ENCODE measurements around the gene TBXA2R. TPM values are rescaled to one million over a fixed set of nuclear protein-coding genes. Genes with fewer than 3 reads are reported as not detected.

TBXA2R gene
- total and polyA plus RNA-seq, 4 donors = 1.7 to 6.0 (median 5.4) TPM

DNA sequence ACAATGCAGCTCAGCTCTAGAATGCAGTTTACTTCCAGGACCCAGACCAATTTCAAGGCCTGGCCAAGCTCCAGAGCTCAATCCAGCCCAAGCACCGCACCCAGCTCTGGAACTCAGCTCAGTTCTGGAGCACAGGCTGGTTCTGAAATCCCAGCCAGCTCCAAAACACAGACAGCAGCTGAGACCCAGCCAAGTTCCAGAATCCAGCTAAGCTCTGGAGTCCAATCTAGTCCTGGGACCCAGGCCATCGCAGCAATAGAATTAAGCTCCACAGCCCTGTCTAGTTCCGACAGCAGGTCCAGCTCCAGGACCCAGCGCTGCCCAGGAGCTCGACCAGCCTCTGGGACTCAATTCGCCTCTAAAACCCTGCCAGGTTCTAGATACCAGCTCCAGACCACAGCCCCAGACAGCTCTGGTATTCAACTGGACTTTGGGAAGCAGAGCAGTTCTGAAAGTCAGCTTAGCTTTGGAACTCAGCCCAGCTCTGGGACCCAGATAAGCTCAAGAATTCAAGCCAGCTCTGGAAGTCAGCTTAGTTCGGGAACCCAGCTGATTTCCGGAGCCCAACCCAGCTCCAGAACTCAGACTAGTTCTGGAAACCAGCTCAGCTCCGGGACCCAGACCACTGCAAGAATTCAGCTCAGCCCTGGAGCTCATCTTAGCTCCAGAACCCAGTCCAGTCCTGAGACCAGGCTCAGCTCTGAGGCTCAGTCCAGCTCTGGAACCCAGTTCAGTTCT lies 14.6 kb downstream of the TBXA2R start:
- 55% methylated on average over 9 of the region's 9 CpGs for WGBS
- no peak for DNase-seq (ENCODE audit: low spot score)
- peak overlapping the region in 1 of 2 donors; percentile 12 for H3K27ac ChIP-seq (ENCODE audit: low read depth in 1 of 2, low read length in 2 of 2)

DNA sequence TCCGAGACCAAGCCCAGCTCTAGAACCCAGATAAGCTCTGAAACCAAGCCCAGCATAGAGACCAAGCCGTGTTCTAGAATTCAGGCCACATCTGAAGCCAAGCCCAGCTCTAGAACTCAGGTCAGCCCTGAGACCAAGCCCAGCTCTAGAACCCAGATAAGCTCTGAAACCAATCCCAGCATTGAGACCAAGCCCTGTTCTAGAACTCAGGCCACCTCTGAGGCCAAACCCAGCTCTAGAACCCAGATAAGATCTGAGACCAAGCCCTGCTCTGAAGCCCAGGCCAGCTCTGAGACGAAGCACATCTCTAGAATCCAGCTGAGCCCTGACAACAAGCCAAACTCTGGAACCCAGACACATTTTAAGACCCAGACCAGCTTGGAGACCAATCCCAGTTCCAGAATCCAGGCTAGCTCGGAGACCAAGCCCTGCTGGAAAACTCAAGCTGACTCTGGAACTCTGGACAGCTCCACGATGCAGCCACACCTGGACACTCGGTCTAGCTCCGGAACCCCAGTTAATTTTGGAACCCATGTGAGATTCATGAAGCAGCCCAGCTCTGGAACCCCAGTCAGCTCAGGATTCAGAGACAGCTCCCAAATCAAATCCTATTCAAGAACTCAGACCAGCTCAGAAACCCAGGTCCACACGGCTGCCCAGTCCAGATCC lies 15.6 kb downstream of the TBXA2R start:
- peaks cover 0 to 6% (median 3%) of the 10 kb centered on the region in 4 donors for H3K4me1 ChIP-seq (ENCODE audit: control insufficient read depth in 4 of 4, insufficient read depth in 4 of 4, low read length in 3 of 4)
- H3K4me3 ChIP-seq (ENCODE audit: low read depth in 1 of 3, low read length in 3 of 3) = no peak overlapping the region
- no peak for DNase-seq (ENCODE audit: low spot score)
- H3K36me3 ChIP-seq (ENCODE audit: control insufficient read depth in 4 of 4, insufficient read depth in 3 of 4, low read depth in 1 of 4, low read length in 3 of 4) = no peaks in the 10 kb centered on the region
- TF ChIP-seq, protein P1, sequence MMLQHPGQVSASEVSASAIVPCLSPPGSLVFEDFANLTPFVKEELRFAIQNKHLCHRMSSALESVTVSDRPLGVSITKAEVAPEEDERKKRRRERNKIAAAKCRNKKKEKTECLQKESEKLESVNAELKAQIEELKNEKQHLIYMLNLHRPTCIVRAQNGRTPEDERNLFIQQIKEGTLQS (IDR thresholded peaks at IDR 0.05) = no peak
- TF ChIP-seq, protein P2, sequence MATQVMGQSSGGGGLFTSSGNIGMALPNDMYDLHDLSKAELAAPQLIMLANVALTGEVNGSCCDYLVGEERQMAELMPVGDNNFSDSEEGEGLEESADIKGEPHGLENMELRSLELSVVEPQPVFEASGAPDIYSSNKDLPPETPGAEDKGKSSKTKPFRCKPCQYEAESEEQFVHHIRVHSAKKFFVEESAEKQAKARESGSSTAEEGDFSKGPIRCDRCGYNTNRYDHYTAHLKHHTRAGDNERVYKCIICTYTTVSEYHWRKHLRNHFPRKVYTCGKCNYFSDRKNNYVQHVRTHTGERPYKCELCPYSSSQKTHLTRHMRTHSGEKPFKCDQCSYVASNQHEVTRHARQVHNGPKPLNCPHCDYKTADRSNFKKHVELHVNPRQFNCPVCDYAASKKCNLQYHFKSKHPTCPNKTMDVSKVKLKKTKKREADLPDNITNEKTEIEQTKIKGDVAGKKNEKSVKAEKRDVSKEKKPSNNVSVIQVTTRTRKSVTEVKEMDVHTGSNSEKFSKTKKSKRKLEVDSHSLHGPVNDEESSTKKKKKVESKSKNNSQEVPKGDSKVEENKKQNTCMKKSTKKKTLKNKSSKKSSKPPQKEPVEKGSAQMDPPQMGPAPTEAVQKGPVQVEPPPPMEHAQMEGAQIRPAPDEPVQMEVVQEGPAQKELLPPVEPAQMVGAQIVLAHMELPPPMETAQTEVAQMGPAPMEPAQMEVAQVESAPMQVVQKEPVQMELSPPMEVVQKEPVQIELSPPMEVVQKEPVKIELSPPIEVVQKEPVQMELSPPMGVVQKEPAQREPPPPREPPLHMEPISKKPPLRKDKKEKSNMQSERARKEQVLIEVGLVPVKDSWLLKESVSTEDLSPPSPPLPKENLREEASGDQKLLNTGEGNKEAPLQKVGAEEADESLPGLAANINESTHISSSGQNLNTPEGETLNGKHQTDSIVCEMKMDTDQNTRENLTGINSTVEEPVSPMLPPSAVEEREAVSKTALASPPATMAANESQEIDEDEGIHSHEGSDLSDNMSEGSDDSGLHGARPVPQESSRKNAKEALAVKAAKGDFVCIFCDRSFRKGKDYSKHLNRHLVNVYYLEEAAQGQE (IDR thresholded peaks at IDR 0.05) = no peak
- TF ChIP-seq YY1 (IDR thresholded peaks at IDR 0.05) = no peak
- no peak for TF ChIP-seq JUND (IDR thresholded peaks at IDR 0.05)
- TF ChIP-seq FOXA2 (IDR thresholded peaks at IDR 0.05) = no peak
- no peak for TF ChIP-seq TAF1 (conservative IDR thresholded peaks at IDR 0.05)
- no peak for TF ChIP-seq HNF4A (conservative IDR thresholded peaks at IDR 0.05)
- no peaks in the 10 kb centered on the region for H3K27me3 ChIP-seq (ENCODE audit: control insufficient read depth in 4 of 4, insufficient read depth in 4 of 4, low read length in 3 of 4)
- no peaks in the 10 kb centered on the region for H3K9me3 ChIP-seq (ENCODE audit: control insufficient read depth in 4 of 4, low read length in 3 of 4)
- WGBS = 95% methylated on average over 8 of the region's 8 CpGs
- no peak overlapping the region for H3K9ac ChIP-seq (ENCODE audit: low read depth in 1 of 2, low read length in 2 of 2)
- H3K27ac ChIP-seq (ENCODE audit: low read depth in 1 of 2, low read length in 2 of 2) = no peak overlapping the region

More for the DNA sequence above, 14.6 kb downstream of the TBXA2R start:
- Histone ChIP-seq H3K9ac (ENCODE audit: low read depth in 1 of 2, low read length in 2 of 2) (no peak overlapping the region), H3K4me1 (ENCODE audit: control insufficient read depth in 4 of 4, insufficient read depth in 4 of 4, low read length in 3 of 4) (peaks cover 0 to 6% (median 3%) of the 10 kb centered on the region in 4 donors), H3K4me3 (ENCODE audit: low read depth in 1 of 3, low read length in 3 of 3) (no peak overlapping the region), H3K27me3 (ENCODE audit: control insufficient read depth in 4 of 4, insufficient read depth in 4 of 4, low read length in 3 of 4) (no peaks in the 10 kb centered on the region), H3K9me3 (ENCODE audit: control insufficient read depth in 4 of 4, low read length in 3 of 4) (no peaks in the 10 kb centered on the region), H3K36me3 (ENCODE audit: control insufficient read depth in 4 of 4, insufficient read depth in 3 of 4, low read depth in 1 of 4, low read length in 3 of 4) (no peaks in the 10 kb centered on the region)
- TF ChIP-seq RXRA (IDR thresholded peaks at IDR 0.05) (no peak), FOXA2 (IDR thresholded peaks at IDR 0.05) (no peak), HNF4A (conservative IDR thresholded peaks at IDR 0.05) (peak; percentile 18 to 35), GABPA (IDR thresholded peaks at IDR 0.05 in 1 of 2, conservative IDR thresholded peaks at IDR 0.05 in 1 of 2) (no peak), JUND (IDR thresholded peaks at IDR 0.05) (no peak), RAD21 (IDR thresholded peaks at IDR 0.05) (no peak), HNF4G (IDR thresholded peaks at IDR 0.05) (no peak), FOXA1 (IDR thresholded peaks at IDR 0.05) (no peak), SP1 (IDR thresholded peaks at IDR 0.05) (peak; percentile 37)
- TF ChIP-seq, protein P1 (IDR thresholded peaks at IDR 0.05) = no peak
- TF ChIP-seq, protein P2 (IDR thresholded peaks at IDR 0.05) = no peak
- TF ChIP-seq, protein P3, sequence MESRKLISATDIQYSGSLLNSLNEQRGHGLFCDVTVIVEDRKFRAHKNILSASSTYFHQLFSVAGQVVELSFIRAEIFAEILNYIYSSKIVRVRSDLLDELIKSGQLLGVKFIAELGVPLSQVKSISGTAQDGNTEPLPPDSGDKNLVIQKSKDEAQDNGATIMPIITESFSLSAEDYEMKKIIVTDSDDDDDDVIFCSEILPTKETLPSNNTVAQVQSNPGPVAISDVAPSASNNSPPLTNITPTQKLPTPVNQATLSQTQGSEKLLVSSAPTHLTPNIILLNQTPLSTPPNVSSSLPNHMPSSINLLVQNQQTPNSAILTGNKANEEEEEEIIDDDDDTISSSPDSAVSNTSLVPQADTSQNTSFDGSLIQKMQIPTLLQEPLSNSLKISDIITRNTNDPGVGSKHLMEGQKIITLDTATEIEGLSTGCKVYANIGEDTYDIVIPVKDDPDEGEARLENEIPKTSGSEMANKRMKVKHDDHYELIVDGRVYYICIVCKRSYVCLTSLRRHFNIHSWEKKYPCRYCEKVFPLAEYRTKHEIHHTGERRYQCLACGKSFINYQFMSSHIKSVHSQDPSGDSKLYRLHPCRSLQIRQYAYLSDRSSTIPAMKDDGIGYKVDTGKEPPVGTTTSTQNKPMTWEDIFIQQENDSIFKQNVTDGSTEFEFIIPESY (IDR thresholded peaks at IDR 0.05) = no peak

Data from liver (tissue), 9 donors.